Ishikawa (cell line): ENCODE data around the gene RAB37.

Source experiments
- CEBPB ChIP-seq: IDR thresholded peaks from 2 replicates; pipeline ENCODE4 v1.6.1; 2012
- CREB1 ChIP-seq: IDR thresholded peaks from 2 replicates; pipeline ENCODE4 v1.6.1; 2012; ENCODE audit warnings: low read depth
- EGR1 ChIP-seq: IDR thresholded peaks from 2 replicates; pipeline ENCODE4 v1.6.1; 2012
- EP300 ChIP-seq: IDR thresholded peaks from 2 replicates; pipeline ENCODE4 v1.6.1; 2012; ENCODE audit warnings: borderline replicate concordance
- FOXM1 ChIP-seq: IDR thresholded peaks from 2 replicates; pipeline ENCODE4 v1.6.1; 2012; ENCODE audit warnings: low read depth, borderline replicate concordance
- NFIC ChIP-seq: IDR thresholded peaks from 2 replicates; pipeline ENCODE4 v1.6.1; 2012
- RAD21 ChIP-seq: IDR thresholded peaks from 2 replicates; pipeline ENCODE4 v1.6.1; 2012; ENCODE audit warnings: low read depth
- TAF1 ChIP-seq: IDR thresholded peaks from 2 replicates; pipeline ENCODE4 v1.6.1; 2012; ENCODE audit warnings: low read depth, mild to moderate bottlenecking
- TCF12 ChIP-seq: IDR thresholded peaks from 2 replicates; pipeline ENCODE4 v1.6.1; 2012; ENCODE audit warnings: low read depth
- TEAD4 ChIP-seq: IDR thresholded peaks from 2 replicates; pipeline ENCODE4 v1.6.1; 2012
- YY1 ChIP-seq: IDR thresholded peaks from 2 replicates; pipeline ENCODE4 v1.6.1; 2012; ENCODE audit warnings: low read depth
- ZBTB7A ChIP-seq: IDR thresholded peaks from 2 replicates; pipeline ENCODE4 v1.6.1; 2012; ENCODE audit warnings: low read depth
- TF ChIP-seq, protein P1 (sequence below): IDR thresholded peaks from 2 replicates; pipeline ENCODE4 v1.6.1; 2012; ENCODE audit warnings: low read depth, mild to moderate bottlenecking
- TF ChIP-seq, protein P2 (sequence below): IDR thresholded peaks from 2 replicates; pipeline ENCODE4 v1.6.1; 2012
- TF ChIP-seq, protein P3 (sequence below): IDR thresholded peaks from 2 replicates; pipeline ENCODE4 v1.6.1; 2012

RAB37 gene

DNA sequence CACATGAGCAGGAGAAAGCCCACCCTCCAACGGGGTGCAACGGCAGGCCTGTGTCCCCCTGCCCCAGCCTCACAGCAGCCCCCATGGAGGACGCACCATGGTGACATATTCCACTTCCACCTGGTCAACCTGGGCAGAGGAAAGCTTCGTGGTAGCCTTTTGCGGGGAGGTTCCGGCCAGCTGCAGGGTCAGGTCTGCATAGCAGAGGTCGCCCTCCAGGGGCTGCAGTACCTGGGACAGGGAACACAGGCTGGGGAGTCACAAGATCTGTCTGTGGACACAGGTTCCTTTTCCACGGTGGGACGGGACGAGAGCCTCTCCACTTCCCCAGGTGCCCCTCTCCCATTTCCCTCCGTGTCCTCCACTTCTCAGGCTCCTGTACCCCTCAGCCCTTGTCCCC is 41.4 kb upstream of the RAB37 start:
- TF ChIP-seq, protein P1, sequence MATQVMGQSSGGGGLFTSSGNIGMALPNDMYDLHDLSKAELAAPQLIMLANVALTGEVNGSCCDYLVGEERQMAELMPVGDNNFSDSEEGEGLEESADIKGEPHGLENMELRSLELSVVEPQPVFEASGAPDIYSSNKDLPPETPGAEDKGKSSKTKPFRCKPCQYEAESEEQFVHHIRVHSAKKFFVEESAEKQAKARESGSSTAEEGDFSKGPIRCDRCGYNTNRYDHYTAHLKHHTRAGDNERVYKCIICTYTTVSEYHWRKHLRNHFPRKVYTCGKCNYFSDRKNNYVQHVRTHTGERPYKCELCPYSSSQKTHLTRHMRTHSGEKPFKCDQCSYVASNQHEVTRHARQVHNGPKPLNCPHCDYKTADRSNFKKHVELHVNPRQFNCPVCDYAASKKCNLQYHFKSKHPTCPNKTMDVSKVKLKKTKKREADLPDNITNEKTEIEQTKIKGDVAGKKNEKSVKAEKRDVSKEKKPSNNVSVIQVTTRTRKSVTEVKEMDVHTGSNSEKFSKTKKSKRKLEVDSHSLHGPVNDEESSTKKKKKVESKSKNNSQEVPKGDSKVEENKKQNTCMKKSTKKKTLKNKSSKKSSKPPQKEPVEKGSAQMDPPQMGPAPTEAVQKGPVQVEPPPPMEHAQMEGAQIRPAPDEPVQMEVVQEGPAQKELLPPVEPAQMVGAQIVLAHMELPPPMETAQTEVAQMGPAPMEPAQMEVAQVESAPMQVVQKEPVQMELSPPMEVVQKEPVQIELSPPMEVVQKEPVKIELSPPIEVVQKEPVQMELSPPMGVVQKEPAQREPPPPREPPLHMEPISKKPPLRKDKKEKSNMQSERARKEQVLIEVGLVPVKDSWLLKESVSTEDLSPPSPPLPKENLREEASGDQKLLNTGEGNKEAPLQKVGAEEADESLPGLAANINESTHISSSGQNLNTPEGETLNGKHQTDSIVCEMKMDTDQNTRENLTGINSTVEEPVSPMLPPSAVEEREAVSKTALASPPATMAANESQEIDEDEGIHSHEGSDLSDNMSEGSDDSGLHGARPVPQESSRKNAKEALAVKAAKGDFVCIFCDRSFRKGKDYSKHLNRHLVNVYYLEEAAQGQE = no peak
- TF ChIP-seq YY1 (no peak), CREB1 (no peak), TAF1 (no peak)
- TF ChIP-seq, protein P2, sequence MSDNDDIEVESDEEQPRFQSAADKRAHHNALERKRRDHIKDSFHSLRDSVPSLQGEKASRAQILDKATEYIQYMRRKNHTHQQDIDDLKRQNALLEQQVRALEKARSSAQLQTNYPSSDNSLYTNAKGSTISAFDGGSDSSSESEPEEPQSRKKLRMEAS = no peak

DNA sequence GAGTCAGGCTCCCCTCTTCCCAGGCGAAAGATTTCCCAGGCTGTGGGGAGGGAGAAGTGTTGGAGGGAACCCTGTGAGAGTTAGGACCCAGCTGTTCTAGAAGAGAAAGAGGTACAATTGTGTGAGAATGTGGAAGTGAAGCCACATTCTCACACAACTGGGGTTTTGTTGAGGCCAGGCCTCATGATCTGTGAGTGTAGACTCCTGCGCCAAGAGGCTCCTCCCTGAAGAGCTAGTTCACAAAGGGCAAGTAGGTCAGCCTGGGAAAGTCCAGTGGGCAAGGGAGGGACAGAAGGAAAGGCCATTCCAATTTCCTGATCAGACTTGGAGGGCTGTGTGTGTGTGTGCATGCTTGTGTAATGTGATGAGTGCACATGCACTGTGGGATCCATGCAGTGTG is 39.5 kb upstream of the RAB37 start:
- TF ChIP-seq TEAD4 = no peak
- no peak for TF ChIP-seq TAF1
- TF ChIP-seq TCF12 = no peak
- TF ChIP-seq NFIC = no peak
- TF ChIP-seq, protein P1 = no peak
- TF ChIP-seq CREB1 = no peak
- TF ChIP-seq, protein P3, sequence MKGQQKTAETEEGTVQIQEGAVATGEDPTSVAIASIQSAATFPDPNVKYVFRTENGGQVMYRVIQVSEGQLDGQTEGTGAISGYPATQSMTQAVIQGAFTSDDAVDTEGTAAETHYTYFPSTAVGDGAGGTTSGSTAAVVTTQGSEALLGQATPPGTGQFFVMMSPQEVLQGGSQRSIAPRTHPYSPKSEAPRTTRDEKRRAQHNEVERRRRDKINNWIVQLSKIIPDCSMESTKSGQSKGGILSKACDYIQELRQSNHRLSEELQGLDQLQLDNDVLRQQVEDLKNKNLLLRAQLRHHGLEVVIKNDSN = no peak
- TF ChIP-seq ZBTB7A = no peak
- TF ChIP-seq CEBPB = no peak
- no peak for TF ChIP-seq EP300
- TF ChIP-seq EGR1 = no peak

DNA sequence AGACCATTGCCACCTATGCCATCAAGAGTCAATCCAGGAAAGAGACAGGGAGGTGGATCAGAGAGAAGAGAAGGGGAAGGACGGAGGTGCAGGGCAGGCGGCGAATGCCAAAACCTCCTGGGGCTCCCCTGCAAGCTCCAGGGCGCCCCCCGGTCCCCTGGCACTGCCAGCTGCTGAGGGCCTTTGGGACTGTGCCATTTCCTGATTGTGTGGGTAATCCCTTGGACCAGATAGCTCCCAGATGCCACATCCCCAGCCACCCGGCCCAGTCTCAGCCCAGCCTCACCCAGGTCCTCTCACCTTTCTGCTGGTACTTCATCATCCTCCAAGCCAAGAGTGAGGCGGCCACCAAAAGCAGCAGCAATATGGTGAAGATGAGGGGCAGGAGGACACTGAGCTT is 39.0 kb upstream of the RAB37 start:
- no peak for TF ChIP-seq YY1
- no peak for TF ChIP-seq NFIC
- TF ChIP-seq CEBPB = no peak
- no peak for TF ChIP-seq EP300
- TF ChIP-seq, protein P2 = no peak
- TF ChIP-seq TEAD4 = no peak
- no peak for TF ChIP-seq ZBTB7A
- no peak for TF ChIP-seq CREB1
- TF ChIP-seq, protein P1 = no peak
- TF ChIP-seq, protein P3 = no peak
- no peak for TF ChIP-seq TAF1
- TF ChIP-seq EGR1 = no peak
- no peak for TF ChIP-seq TCF12
- TF ChIP-seq FOXM1 = no peak
- no peak for TF ChIP-seq RAD21

DNA sequence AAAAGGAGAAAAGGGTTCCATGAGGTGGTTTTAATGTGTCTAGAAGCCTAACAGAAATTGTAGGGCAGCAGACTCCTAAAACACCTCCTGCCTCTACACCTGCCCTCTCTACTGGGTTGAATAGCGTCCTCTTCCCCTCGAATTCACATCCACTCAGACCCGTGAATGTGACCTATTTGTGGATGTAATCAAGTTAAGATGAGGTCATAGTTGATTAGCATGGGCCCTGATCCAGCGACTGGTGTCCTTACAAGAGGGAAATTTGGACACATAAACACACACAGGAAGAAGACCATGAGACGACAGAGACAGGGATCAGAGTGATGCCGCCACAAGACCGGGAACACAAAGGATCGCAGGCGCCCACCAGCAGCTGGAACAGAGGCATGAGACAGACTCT is 37.8 kb upstream of the RAB37 start:
- TF ChIP-seq, protein P3 = no peak
- no peak for TF ChIP-seq CREB1
- no peak for TF ChIP-seq NFIC
- TF ChIP-seq ZBTB7A = no peak

DNA sequence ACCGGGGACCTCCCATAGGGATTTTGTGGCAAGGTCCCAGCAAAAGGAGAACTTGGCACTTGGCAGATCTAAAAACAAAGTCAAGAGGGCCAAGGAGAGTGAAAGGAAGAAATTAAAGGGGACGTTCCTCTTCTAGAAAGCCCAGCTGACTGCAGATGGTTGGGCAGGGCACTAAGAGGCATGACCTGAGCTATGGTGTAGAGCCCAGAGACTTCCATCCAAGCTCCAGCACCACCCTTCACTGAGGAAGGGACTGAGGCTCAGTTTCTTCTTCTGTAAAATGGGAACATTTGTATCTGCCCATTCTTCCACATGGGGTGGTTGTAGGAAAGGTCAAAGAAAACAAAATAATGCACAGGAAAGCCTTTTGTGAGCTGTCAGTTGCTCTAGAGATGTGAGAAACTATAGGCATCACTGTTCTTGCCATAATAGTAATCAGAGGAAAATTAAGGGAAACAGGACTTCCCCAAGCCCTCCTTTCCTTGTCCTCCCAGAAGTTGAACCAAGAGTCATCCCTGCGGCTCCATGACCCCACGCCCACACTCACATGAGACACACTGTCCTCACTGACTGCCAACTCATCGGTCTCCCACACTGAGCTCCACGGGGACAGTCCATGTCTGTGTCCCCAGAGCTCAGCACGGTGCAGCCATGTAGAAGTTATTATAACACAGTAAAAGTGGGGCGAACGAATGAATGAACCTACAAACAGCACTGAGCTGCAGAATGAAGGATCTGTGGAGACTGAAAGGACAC is 34.8 kb upstream of the RAB37 start:
- TF ChIP-seq CEBPB (no peak), CREB1 (no peak), EP300 (no peak), YY1 (no peak), TAF1 (no peak), EGR1 (no peak), RAD21 (no peak), FOXM1 (no peak), ZBTB7A (no peak), TEAD4 (no peak), TCF12 (no peak), NFIC (no peak)
- TF ChIP-seq, protein P2 = no peak
- TF ChIP-seq, protein P3 = no peak
- TF ChIP-seq, protein P1 = no peak
